ENCODE results near the gene KCNN4. TPM values are rescaled to one million over a fixed set of nuclear protein-coding genes. Genes with fewer than 3 reads are reported as not detected.

Gene KCNN4
- total RNA-seq, 2 experiments from 2014 or later = 31.3 to 40.0 TPM

GRCh38 chr19:43741075-43741825 lies 39.5 kb downstream of the KCNN4 start:
- H3K9me2 ChIP-seq (ENCODE audit: insufficient read depth, low read length) = no peaks in the 10 kb centered on the region
- CTCF ChIA-PET (ENCODE audit: unreplicated experiment) = no interaction called here
- H3K4me3 ChIP-seq (ENCODE audit: low read depth, low read length, poor library complexity, severe bottlenecking) = no peak overlapping the region
- DNase-seq (ENCODE audit: low spot score) = no peak
- POLR2A ChIA-PET = no interaction called here
- BruUV-seq (replicated peaks) = no TSS peak
- H4K20me1 ChIP-seq (ENCODE audit: insufficient read depth, low read length) = no peaks in the 10 kb centered on the region
- no peaks in the 10 kb centered on the region for H3K79me2 ChIP-seq (ENCODE audit: insufficient read depth, low read depth, low read length)
- intact Hi-C loops (cut with micrococcal nuclease; ENCODE audit: unreplicated experiment) = no loop called here
- H3K9me3 ChIP-seq (ENCODE audit: low read length) = no peaks in the 10 kb centered on the region
- TF ChIP-seq CTCF (conservative IDR thresholded peaks at IDR 0.05; ENCODE audit: low read length) (no peak), EZH2phosphoT487 (IDR thresholded peaks at IDR 0.05; ENCODE audit: borderline replicate concordance, low read depth, low read length) (no peak)
- H3K27ac ChIP-seq (ENCODE audit: low read depth, low read length, poor library complexity, severe bottlenecking) = no peak overlapping the region
- peaks cover 95% of the 10 kb centered on the region for H3K36me3 ChIP-seq (ENCODE audit: insufficient read depth, low read length)
- peaks cover 11% of the 10 kb centered on the region for H3K4me1 ChIP-seq (ENCODE audit: insufficient read depth, low read length, poor library complexity, severe bottlenecking)
- no peak overlapping the region for H2AFZ ChIP-seq (ENCODE audit: low read length)
- no peak overlapping the region for H3K4me2 ChIP-seq (ENCODE audit: low read length)

GRCh38 chr19:43739439-43740235 lies 41.1 kb downstream of the KCNN4 start:
- H3K36me3 ChIP-seq (ENCODE audit: insufficient read depth, low read length) = peaks cover 96% of the 10 kb centered on the region
- BruUV-seq (replicated peaks) = no TSS peak
- TF ChIP-seq CTCF (conservative IDR thresholded peaks at IDR 0.05; ENCODE audit: low read length) (no peak), EZH2phosphoT487 (IDR thresholded peaks at IDR 0.05; ENCODE audit: borderline replicate concordance, low read depth, low read length) (no peak)
- no peaks in the 10 kb centered on the region for H4K20me1 ChIP-seq (ENCODE audit: insufficient read depth, low read length)
- CTCF ChIA-PET (ENCODE audit: unreplicated experiment) = interaction anchor here (0.5 kb wide), 1 partner anchor 1367 kb away, joined by 4 read pairs; no protein-coding TSS in a partner anchor
- no peak overlapping the region for H3K27ac ChIP-seq (ENCODE audit: low read depth, low read length, poor library complexity, severe bottlenecking)
- H3K4me3 ChIP-seq (ENCODE audit: low read depth, low read length, poor library complexity, severe bottlenecking) = no peak overlapping the region
- H3K9me3 ChIP-seq (ENCODE audit: low read length) = no peaks in the 10 kb centered on the region
- no peak for DNase-seq (ENCODE audit: low spot score)
- H2AFZ ChIP-seq (ENCODE audit: low read length) = no peak overlapping the region
- H3K9me2 ChIP-seq (ENCODE audit: insufficient read depth, low read length) = no peaks in the 10 kb centered on the region
- POLR2A ChIA-PET = interaction anchor here (0.6 kb wide), 1 partner anchor 211 kb away, joined by 5 read pairs; no protein-coding TSS in a partner anchor
- H3K79me2 ChIP-seq (ENCODE audit: insufficient read depth, low read depth, low read length) = no peaks in the 10 kb centered on the region
- intact Hi-C loops (cut with micrococcal nuclease; ENCODE audit: unreplicated experiment) = no loop called here
- H3K4me1 ChIP-seq (ENCODE audit: insufficient read depth, low read length, poor library complexity, severe bottlenecking) = peaks cover 1% of the 10 kb centered on the region
- no peak overlapping the region for H3K4me2 ChIP-seq (ENCODE audit: low read length)
